ENCODE data around the gene MYO5A. TPM values are rescaled to one million over a fixed set of nuclear protein-coding genes. Genes with fewer than 3 reads are reported as not detected.

Gene MYO5A
- total and polyA plus RNA-seq, 2 donors (not counting 3 experiments of a cell fraction or from before 2014, with no cell fraction given), result 31.9 to 91.9 TPM

- FAIRE-seq (no peak), DNase-seq (ENCODE audit: low read depth, low spot score) (no peak)
- H3K36me3 ChIP-seq (ENCODE audit: control insufficient read depth in 2 of 2, extremely low read depth in 1 of 2, insufficient read depth in 2 of 2, low read length in 2 of 2), result peaks cover 3% of the 10 kb centered on the region in 2 experiments
- H3K9me3 ChIP-seq (replicated peaks; ENCODE audit: control insufficient read depth, insufficient read depth, low read length), result no peaks in the 10 kb centered on the region
- no peak overlapping the region for H2AFZ ChIP-seq (ENCODE audit: low read depth, low read length)
- H3K27me3 ChIP-seq (ENCODE audit: control insufficient read depth in 2 of 2, insufficient read depth in 2 of 2, low read length in 2 of 2), result no peaks in the 10 kb centered on the region
- no TSS peak for BruUV-seq (replicated peaks)
- H3K9ac ChIP-seq (replicated peaks; ENCODE audit: extremely low read depth, insufficient read depth, low read length), result no peak overlapping the region
- no peak overlapping the region for H3K27ac ChIP-seq (ENCODE audit: insufficient read depth, low read depth, low read length)
- peaks cover 74% of the 10 kb centered on the region for H3K79me2 ChIP-seq (ENCODE audit: control insufficient read depth, insufficient read depth, low read length)
- TF ChIP-seq FOS (IDR thresholded peaks at IDR 0.05; ENCODE audit: borderline replicate concordance, insufficient read depth, low read length) (no peak), POLR2A (IDR thresholded peaks at IDR 0.05; ENCODE audit: low read depth, low read length) (no peak)
- H3K4me3 ChIP-seq (replicated peaks in 1 of 3; ENCODE audit: insufficient read depth in 1 of 3, low read depth in 1 of 3, low read length in 3 of 3), result no peak overlapping the region
- CTCF ChIA-PET, result no interaction called here
- no peaks in the 10 kb centered on the region for H4K20me1 ChIP-seq (replicated peaks; ENCODE audit: control insufficient read depth, extremely low read depth, insufficient read depth, low read length)
- POLR2A ChIA-PET, result no interaction called here
- H3K4me1 ChIP-seq (ENCODE audit: control insufficient read depth, extremely low read depth, insufficient read depth, low read length), result no peaks in the 10 kb centered on the region
- H3K4me2 ChIP-seq (ENCODE audit: insufficient read depth, low read length), result no peak overlapping the region
- no peaks in the 10 kb centered on the region for H3K9me1 ChIP-seq (replicated peaks; ENCODE audit: control insufficient read depth, extremely low read depth, insufficient read depth, low read length)
- dilution Hi-C loops (cut with MboI; ENCODE audit: extremely low pct_ligation_motif_present, low sequenced_read_pairs), result no loop called here
- intact Hi-C loops (cut with micrococcal nuclease), result no loop called here
Measured at GRCh38 chr15:52448011-52448890, 80.4 kb downstream of the MYO5A start.

GRCh38 chr15:52445954-52446353, 82.7 kb downstream of the MYO5A start:
- dilution Hi-C loops (cut with MboI; ENCODE audit: extremely low pct_ligation_motif_present, low sequenced_read_pairs), result no loop called here

More at GRCh38 chr15:52445954-52446353, 82.7 kb downstream of the MYO5A start:
- TF ChIP-seq MAX (IDR thresholded peaks at IDR 0.05; ENCODE audit: insufficient read depth, insufficient read length) (no peak), POLR2A (IDR thresholded peaks at IDR 0.05; ENCODE audit: low read depth, low read length) (no peak), GATA2 (IDR thresholded peaks at IDR 0.05; ENCODE audit: insufficient read depth, insufficient read length, low read depth, low read length) (no peak), FOS (IDR thresholded peaks at IDR 0.05; ENCODE audit: borderline replicate concordance, insufficient read depth, low read length) (no peak), MYC (IDR thresholded peaks at IDR 0.05; ENCODE audit: low read depth, low read length) (no peak), JUN (IDR thresholded peaks at IDR 0.05; ENCODE audit: borderline replicate concordance, insufficient read depth, insufficient read length, low read depth) (no peak), EZH2 (IDR thresholded peaks at IDR 0.05; ENCODE audit: borderline replicate concordance, low read depth, low read length, severe bottlenecking) (no peak), CTCF (IDR thresholded peaks at IDR 0.05; ENCODE audit: extremely low read depth in 1 of 2, insufficient read depth in 1 of 2, low read depth in 1 of 2, low read length in 2 of 2) (no peak), POLR2AphosphoS5 (IDR thresholded peaks at IDR 0.05; ENCODE audit: insufficient read depth, low read depth, low read length) (no peak)
- Histone ChIP-seq H3K4me2 (ENCODE audit: insufficient read depth, low read length) (no peak overlapping the region), H3K36me3 (ENCODE audit: control insufficient read depth in 2 of 2, extremely low read depth in 1 of 2, insufficient read depth in 2 of 2, low read length in 2 of 2) (peaks cover 0 to 3% of the 10 kb centered on the region in 2 experiments), H3K79me2 (ENCODE audit: control insufficient read depth, insufficient read depth, low read length) (peaks cover 65% of the 10 kb centered on the region), H3K4me1 (ENCODE audit: control insufficient read depth, extremely low read depth, insufficient read depth, low read length) (no peaks in the 10 kb centered on the region), H4K20me1 (replicated peaks; ENCODE audit: control insufficient read depth, extremely low read depth, insufficient read depth, low read length) (no peaks in the 10 kb centered on the region), H3K4me3 (replicated peaks in 1 of 3; ENCODE audit: insufficient read depth in 1 of 3, low read depth in 1 of 3, low read length in 3 of 3) (no peak overlapping the region), H3K27ac (ENCODE audit: insufficient read depth, low read depth, low read length) (no peak overlapping the region), H3K9me3 (replicated peaks; ENCODE audit: control insufficient read depth, insufficient read depth, low read length) (no peaks in the 10 kb centered on the region), H2AFZ (ENCODE audit: low read depth, low read length) (no peak overlapping the region), H3K9me1 (replicated peaks; ENCODE audit: control insufficient read depth, extremely low read depth, insufficient read depth, low read length) (no peaks in the 10 kb centered on the region), H3K9ac (replicated peaks; ENCODE audit: extremely low read depth, insufficient read depth, low read length) (no peak overlapping the region), H3K27me3 (ENCODE audit: control insufficient read depth in 2 of 2, insufficient read depth in 2 of 2, low read length in 2 of 2) (no peaks in the 10 kb centered on the region)
- CTCF ChIA-PET, result no interaction called here
- no peak for DNase-seq (ENCODE audit: low read depth, low spot score)
- no TSS peak for BruUV-seq (replicated peaks)
- no peak for FAIRE-seq
- intact Hi-C loops (cut with micrococcal nuclease), result no loop called here
- POLR2A ChIA-PET, result no interaction called here

Measured in endothelial cell of umbilical vein (primary cell).